ENCODE measurements around the gene CCDC97.
"Not testable (repeated sequence)": the region's sequence is repeated elsewhere in the genome, so short reads cannot be mapped to it uniquely, and the experiment has no call there.

CCDC97 gene

GRCh38 chr19:41288673-41289530 lies 21.1 kb upstream of the CCDC97 start:
- H3K4me3 ChIP-seq (ENCODE audit: low read depth, low read length) = no peak overlapping the region
- no peak for TF ChIP-seq CTCF (IDR thresholded peaks at IDR 0.05; ENCODE audit: borderline replicate concordance, insufficient read depth, low read depth, low read length)

DNA sequence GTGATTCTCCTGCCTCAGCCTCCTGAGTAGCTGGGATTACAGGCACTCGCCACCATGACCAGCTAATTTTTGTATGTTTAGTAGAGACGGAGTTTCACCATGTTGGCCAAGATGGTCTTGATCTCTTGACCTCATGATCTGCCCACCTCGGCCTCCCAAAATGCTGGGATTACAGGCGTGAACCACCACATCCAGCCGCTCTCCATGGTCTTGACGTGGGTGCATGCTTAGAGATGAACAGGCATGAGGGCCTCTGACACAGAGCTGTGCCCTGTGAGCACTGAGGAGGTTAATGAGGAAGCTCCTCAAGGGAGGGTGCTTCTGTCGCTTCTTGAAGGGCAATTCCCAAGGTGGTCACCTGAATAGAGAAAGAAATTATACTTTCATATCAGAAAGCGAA lies 20.2 kb upstream of the CCDC97 start:
- H3K4me3 ChIP-seq (ENCODE audit: low read depth, low read length) = not testable (repeated sequence)

- no peak for TF ChIP-seq CTCF (IDR thresholded peaks at IDR 0.05; ENCODE audit: borderline replicate concordance, insufficient read depth, low read depth, low read length)
- no peak overlapping the region for H3K4me3 ChIP-seq (ENCODE audit: low read depth, low read length)
Observed at GRCh38 chr19:41294393-41294792, 15.6 kb upstream of the CCDC97 start.

GRCh38 chr19:41295499-41295898 lies 14.5 kb upstream of the CCDC97 start:
- H3K4me3 ChIP-seq (ENCODE audit: low read depth, low read length) = no peak overlapping the region
- TF ChIP-seq CTCF (IDR thresholded peaks at IDR 0.05; ENCODE audit: borderline replicate concordance, insufficient read depth, low read depth, low read length) = no peak

DNA sequence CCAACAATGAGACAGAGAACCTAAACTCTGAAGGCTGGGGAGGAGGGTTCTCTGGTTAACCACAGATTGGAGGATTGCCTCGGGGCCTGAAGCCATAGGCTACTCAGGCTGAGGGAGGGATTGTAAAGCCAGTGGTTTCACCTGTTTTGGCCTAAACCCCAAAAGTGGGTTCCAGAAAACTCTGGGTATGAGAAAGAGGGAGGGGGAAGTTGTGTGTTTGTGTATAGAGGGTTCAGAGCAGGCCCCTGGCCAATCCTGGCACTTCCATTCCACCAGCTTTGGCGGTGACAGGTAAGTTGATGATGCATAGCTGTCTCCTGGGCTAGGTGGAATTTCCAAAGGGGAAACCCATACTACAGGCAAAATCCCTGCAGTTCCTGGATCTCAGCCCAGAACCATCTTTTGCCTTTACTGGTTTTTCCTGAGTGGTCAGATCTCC lies 13.5 kb upstream of the CCDC97 start:
- H3K4me3 ChIP-seq (ENCODE audit: low read depth, low read length) = no peak overlapping the region
- TF ChIP-seq CTCF (IDR thresholded peaks at IDR 0.05; ENCODE audit: borderline replicate concordance, insufficient read depth, low read depth, low read length) = no peak

DNA sequence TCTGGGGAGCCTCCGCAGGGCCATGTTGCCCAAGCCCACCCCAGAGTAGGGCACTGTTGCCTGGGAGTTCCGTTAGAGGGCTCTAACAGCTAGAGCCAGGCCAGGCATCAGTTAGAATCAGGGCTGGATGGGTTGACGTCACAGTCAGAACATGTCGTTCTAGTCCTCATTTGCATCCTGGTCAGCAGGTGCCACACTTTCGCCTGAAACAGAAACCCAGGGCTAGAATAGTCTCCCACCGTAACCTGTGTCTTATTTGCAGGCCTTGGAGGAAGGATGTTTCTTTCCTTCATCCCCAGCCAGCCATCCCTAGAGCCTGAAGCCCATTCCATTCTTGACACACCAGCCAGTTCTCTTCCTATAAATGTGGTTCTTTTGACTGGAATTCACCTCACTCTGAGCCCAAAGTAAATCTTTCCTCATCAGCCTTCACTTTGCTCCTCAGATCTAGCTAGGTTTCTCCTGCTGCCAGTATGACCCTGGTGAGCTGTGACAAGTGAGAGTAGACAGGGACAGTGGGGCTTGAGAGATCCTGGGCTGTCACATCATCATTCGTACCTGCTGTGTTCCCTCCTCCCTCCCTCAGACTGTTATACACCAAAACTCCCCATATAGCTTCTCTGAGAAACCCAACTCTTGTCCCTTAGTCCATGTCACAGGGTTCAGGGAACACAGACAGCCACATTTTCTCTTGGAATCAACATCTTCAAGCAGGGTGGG lies 12.2 kb upstream of the CCDC97 start:
- TF ChIP-seq CTCF (IDR thresholded peaks at IDR 0.05; ENCODE audit: borderline replicate concordance, insufficient read depth, low read depth, low read length) = 0 out of 2 replicates have a peak, but pooled peaks have one; percentile 18
- no peak overlapping the region for H3K4me3 ChIP-seq (ENCODE audit: low read depth, low read length)

DNA sequence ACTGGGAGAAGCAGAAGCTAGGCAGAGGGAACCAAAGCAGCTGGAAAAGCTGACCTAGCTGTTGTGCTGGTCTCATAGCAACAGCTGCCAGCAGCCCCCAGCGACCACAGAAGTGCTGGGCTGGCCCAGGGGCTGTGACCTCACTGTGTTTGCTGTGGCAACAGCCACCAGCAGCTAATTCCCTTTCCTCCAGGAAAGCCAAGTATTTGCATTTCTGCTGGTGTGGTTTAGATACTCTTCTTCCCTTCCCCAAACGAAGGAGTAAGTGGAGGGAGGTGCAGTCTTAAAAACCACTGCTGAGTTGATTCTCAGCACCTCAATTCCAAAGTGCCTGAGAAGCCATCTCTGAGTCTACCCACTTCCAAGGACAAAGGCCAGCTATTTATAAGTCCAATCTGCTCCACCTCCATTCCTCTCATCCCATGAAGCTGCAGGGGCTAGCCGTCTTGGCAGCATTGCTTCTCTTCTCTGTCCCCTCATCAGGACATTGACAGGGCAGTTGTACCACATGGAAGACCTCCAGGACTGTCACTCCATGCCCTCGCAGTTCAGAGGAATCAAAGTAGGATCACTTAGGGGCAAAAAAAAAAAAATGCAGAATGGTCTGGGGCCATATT lies 11.5 kb upstream of the CCDC97 start:
- TF ChIP-seq CTCF (IDR thresholded peaks at IDR 0.05; ENCODE audit: borderline replicate concordance, insufficient read depth, low read depth, low read length) = no peak
- no peak overlapping the region for H3K4me3 ChIP-seq (ENCODE audit: low read depth, low read length)

All from GM12875 (cell line).